HCT116 (cell line): ENCODE data around the gene MRPS16. TPM values are rescaled to one million over a fixed set of nuclear protein-coding genes. Genes with fewer than 3 reads are reported as not detected.

Experiments used
- ATAC-seq: fragments of 200-7000 bp; cut with Tn5 transposase; 2 replicates; pipeline ENCODE4 v1.9.1; 2020; ENCODE audit warnings: mild to moderate bottlenecking, moderate library complexity
- BruUV-seq: library from RNA; stranded (reverse); fragments of 400-500 nt; replicated peaks from 2 replicates; lab custom pipeline; 2021; lab: Mats Ljungman, UMichigan
- CTCF ChIA-PET: fragments of 300-600 bp; sonication (Branson Sonifier 250); formaldehyde crosslinking; loops from one replicate; lab custom pipeline; 2021; ENCODE audit warnings: antibody characterized with exemption; lab: Charles Lee
- POLR2A ChIA-PET: fragments of 300-600, 350-600 bp; sonication (Branson Sonifier 250); formaldehyde crosslinking; loops from one replicate; lab custom pipeline; 2021; ENCODE audit warnings: antibody characterized with exemption; lab: Charles Lee
- RAD21 ChIA-PET, 2 experiments: fragments of 300-600 bp; sonication (Branson Sonifier 250); formaldehyde crosslinking; loops; one replicate each; lab custom pipeline; 2023; ENCODE audit warnings: low total read pairs in 2 of 2; ENCODE audit not compliant: uncharacterized antibody in 2 of 2, unreplicated experiment in 2 of 2, low non-redundant PET in 1 of 2; lab: Charles Lee
- DNase-seq: peaks from one replicate; pipeline ENCODE4 v3.0.0-alpha.2; 2010; ENCODE audit warnings: low read depth, low spot score
- H2AFZ ChIP-seq: fragments of 200-600 bp; shearing (Covaris generic), sonication (generic); 2 replicates; pipeline ENCODE4 v1.6.1; 2017; ENCODE audit warnings: low read depth, mixed run types, mixed read lengths, antibody characterized with exemption, low read length; ENCODE audit not compliant: poor library complexity, severe bottlenecking
- H3K27ac ChIP-seq: 2 replicates; pipeline ENCODE4 v1.5.1; 2012; ENCODE audit warnings: low read depth, low read length
- H3K27me3 ChIP-seq: fragments of 200-600 bp; sonication (generic); 2 replicates; pipeline ENCODE4 v1.6.1; 2016; ENCODE audit warnings: mixed run types, low read length, mixed read lengths; ENCODE audit not compliant: insufficient read depth
- H3K36me3 ChIP-seq, 2 experiments: fragments of 200-500 bp in 1 of 2; fragments of 200-600 bp in 1 of 2; sonication (Bioruptor generic) in 1 of 2; sonication (generic) in 1 of 2; 2 replicates each; pipeline versions ENCODE4 v1.5.1 to v1.6.1; 2014 to 2016; ENCODE audit warnings: low read length in 2 of 2, inconsistent platforms in 1 of 2, mixed read lengths in 1 of 2, mixed run types in 1 of 2; ENCODE audit not compliant: insufficient read depth in 2 of 2, control insufficient read depth in 1 of 2
- H3K4me1 ChIP-seq, 2 experiments: fragments of 200-600 bp in 1 of 2; sonication (generic) in 1 of 2; 2 replicates each; pipeline versions ENCODE4 v1.5.1 to v1.6.1; 2012 to 2017; ENCODE audit warnings: low read length in 2 of 2, inconsistent platforms in 1 of 2, mild to moderate bottlenecking in 1 of 2, mixed read lengths in 1 of 2, mixed run types in 1 of 2, moderate library complexity in 1 of 2; ENCODE audit not compliant: insufficient read depth in 2 of 2, control insufficient read depth in 1 of 2
- H3K4me2 ChIP-seq: fragments of 200-600 bp; sonication (generic); 2 replicates; pipeline ENCODE4 v1.6.1; 2017; ENCODE audit warnings: mixed run types, low read length, mixed read lengths
- H3K4me3 ChIP-seq, 2 experiments: fragments of 200-600 bp in 1 of 2; sonication (generic) in 1 of 2; replicated peaks in 1 of 2; 2 replicates each; pipeline ENCODE4 v1.5.1; 2011 to 2016; ENCODE audit warnings: low read length in 2 of 2, control low read depth in 1 of 2, low read depth in 1 of 2, mild to moderate bottlenecking in 1 of 2, mixed read lengths in 1 of 2, mixed run types in 1 of 2
- H3K79me2 ChIP-seq: fragments of 200-600 bp; sonication (generic); 2 replicates; pipeline ENCODE4 v1.6.1; 2017; ENCODE audit warnings: mild to moderate bottlenecking, mixed run types, low read length, moderate library complexity, mixed read lengths; ENCODE audit not compliant: insufficient read depth
- H3K9ac ChIP-seq: fragments of 200-600 bp; sonication (generic); 2 replicates; pipeline ENCODE4 v1.6.1; 2016; ENCODE audit warnings: low read length, mixed read lengths
- H3K9me2 ChIP-seq: fragments of 200-600 bp; sonication (generic), shearing (Covaris generic); 2 replicates; pipeline ENCODE4 v1.6.1; 2017; ENCODE audit warnings: mixed run types, mild to moderate bottlenecking, moderate library complexity; ENCODE audit not compliant: insufficient read depth
- H3K9me3 ChIP-seq, 2 experiments: fragments of 200-500 bp in 1 of 2; fragments of 200-600 bp in 1 of 2; sonication (Bioruptor generic) in 1 of 2; sonication (generic) in 1 of 2; 2 replicates each; pipeline ENCODE4 v1.6.1; 2014 to 2017; ENCODE audit warnings: low read length in 2 of 2, mixed read lengths in 2 of 2, inconsistent platforms in 1 of 2, low read depth in 1 of 2, mild to moderate bottlenecking in 1 of 2, mixed run types in 1 of 2, moderate library complexity in 1 of 2; ENCODE audit not compliant: control insufficient read depth in 1 of 2, insufficient read depth in 1 of 2
- H4K20me1 ChIP-seq: fragments of 200-600 bp; sonication (generic), shearing (Covaris generic); 2 replicates; pipeline ENCODE4 v1.6.1; 2017; ENCODE audit warnings: mixed run types, mild to moderate bottlenecking, moderate library complexity; ENCODE audit not compliant: insufficient read depth
- EGR1 ChIP-seq: IDR thresholded peaks from 2 replicates; pipeline ENCODE4 v1.6.1; 2012; ENCODE audit warnings: low read depth
- ELF1 ChIP-seq: IDR thresholded peaks from 2 replicates; pipeline ENCODE4 v1.6.1; 2012; ENCODE audit warnings: low read depth, borderline replicate concordance
- EZH2 ChIP-seq: fragments of 200-600 bp; sonication (generic); IDR thresholded peaks from 2 replicates; pipeline ENCODE4 v1.6.1; 2017; ENCODE audit warnings: antibody characterized with exemption, mixed run types
- FOSL1 ChIP-seq: IDR thresholded peaks from 2 replicates; pipeline ENCODE4 v1.6.1; 2012; ENCODE audit warnings: low read depth
- JUND ChIP-seq: IDR thresholded peaks from 2 replicates; pipeline ENCODE4 v1.6.1; 2012
- POLR2AphosphoS5 ChIP-seq: IDR thresholded peaks from 2 replicates; pipeline ENCODE4 v1.6.1; 2011; ENCODE audit warnings: mild to moderate bottlenecking, low read depth, low read length, moderate library complexity
- SP1 ChIP-seq: IDR thresholded peaks from 2 replicates; pipeline ENCODE4 v1.6.1; 2012; ENCODE audit warnings: low read depth
- SRF ChIP-seq: IDR thresholded peaks from 2 replicates; pipeline ENCODE4 v1.6.1; 2012; ENCODE audit warnings: low read depth
- intact Hi-C: fragments of 100-400 bp; cut with micrococcal nuclease; formaldehyde crosslinking; loops from 2 replicates; pipeline ENCODE4 v1.10.0; 2022
- total RNA-seq: library from RNA; stranded (reverse); gene quantifications from one replicate; pipeline ENCODE4 v1.2.1, GENCODE V29; 2021; ENCODE audit not compliant: unreplicated experiment
- TF ChIP-seq, protein P1 (sequence below), 3 experiments: fragments of 200-600 bp in 1 of 3; sonication (generic) in 1 of 3; IDR thresholded peaks in 2 of 3; conservative IDR thresholded peaks in 1 of 3; 2 replicates each; pipeline ENCODE4 v1.5.1; 2012 to 2017; ENCODE audit warnings: low read depth in 2 of 3, low read length in 2 of 3, antibody characterized with exemption in 1 of 3, borderline replicate concordance in 1 of 3, control low read depth in 1 of 3, mild to moderate bottlenecking in 1 of 3, mixed read lengths in 1 of 3, mixed run types in 1 of 3, moderate library complexity in 1 of 3; ENCODE audit not compliant: insufficient read depth in 1 of 3
- TF ChIP-seq, protein P2 (sequence below): IDR thresholded peaks from 2 replicates; pipeline ENCODE4 v1.6.1; 2012
- TF ChIP-seq, protein P3 (sequence below): IDR thresholded peaks from 2 replicates; pipeline ENCODE4 v1.6.1; 2011; ENCODE audit warnings: mild to moderate bottlenecking, low read length, moderate library complexity; ENCODE audit not compliant: insufficient replicate concordance; ENCODE audit errors: extremely low read depth

The MRPS16 gene
- total RNA-seq, 1 experiment from 2014 or later: 122 TPM

DNA sequence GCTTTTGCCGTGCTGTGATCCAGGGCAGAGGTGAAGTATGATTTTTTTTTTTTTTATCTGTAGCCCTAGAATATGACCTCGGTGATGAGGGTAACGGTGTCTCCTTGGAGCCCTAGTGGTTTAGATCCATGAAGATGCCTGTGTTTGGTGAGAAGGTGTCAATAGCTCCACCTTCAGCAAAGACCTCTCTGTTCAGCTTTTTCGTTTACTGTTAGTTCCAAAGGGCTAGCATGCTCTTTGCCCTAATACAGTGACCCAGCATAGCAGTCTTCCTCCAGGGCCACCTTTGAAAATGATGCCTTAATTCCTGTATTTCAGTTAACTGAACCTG is 746 bp upstream of the MRPS16 start:
- no peaks in the 10 kb centered on the region for H3K9me3 ChIP-seq
- no peak overlapping the region for H2AFZ ChIP-seq
- no peaks in the 10 kb centered on the region for H4K20me1 ChIP-seq
- peaks cover 2 to 17% of the 10 kb centered on the region in 2 experiments for H3K36me3 ChIP-seq
- CTCF ChIA-PET: interaction anchor here (1.4 kb wide), 1 partner anchor 10 kb away, joined by 3 read pairs; no protein-coding TSS in a partner anchor
- H3K79me2 ChIP-seq: peaks cover 54% of the 10 kb centered on the region
- POLR2A ChIA-PET: interaction anchor here (0.6 to 3.5 kb wide), 4 partner anchors 8 to 30 kb away, joined by 3 to 16 read pairs (median 8); no protein-coding TSS in a partner anchor
- H3K9ac ChIP-seq: peak overlapping the region; percentile 94
- RAD21 ChIA-PET: no interaction called here
- ATAC-seq (peak; percentile 35), DNase-seq (no peak)
- 0 out of 2 replicates have a peak, but pooled peaks have one; percentile 6 for TF ChIP-seq EGR1
- TF ChIP-seq, protein P1, sequence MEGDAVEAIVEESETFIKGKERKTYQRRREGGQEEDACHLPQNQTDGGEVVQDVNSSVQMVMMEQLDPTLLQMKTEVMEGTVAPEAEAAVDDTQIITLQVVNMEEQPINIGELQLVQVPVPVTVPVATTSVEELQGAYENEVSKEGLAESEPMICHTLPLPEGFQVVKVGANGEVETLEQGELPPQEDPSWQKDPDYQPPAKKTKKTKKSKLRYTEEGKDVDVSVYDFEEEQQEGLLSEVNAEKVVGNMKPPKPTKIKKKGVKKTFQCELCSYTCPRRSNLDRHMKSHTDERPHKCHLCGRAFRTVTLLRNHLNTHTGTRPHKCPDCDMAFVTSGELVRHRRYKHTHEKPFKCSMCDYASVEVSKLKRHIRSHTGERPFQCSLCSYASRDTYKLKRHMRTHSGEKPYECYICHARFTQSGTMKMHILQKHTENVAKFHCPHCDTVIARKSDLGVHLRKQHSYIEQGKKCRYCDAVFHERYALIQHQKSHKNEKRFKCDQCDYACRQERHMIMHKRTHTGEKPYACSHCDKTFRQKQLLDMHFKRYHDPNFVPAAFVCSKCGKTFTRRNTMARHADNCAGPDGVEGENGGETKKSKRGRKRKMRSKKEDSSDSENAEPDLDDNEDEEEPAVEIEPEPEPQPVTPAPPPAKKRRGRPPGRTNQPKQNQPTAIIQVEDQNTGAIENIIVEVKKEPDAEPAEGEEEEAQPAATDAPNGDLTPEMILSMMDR (IDR thresholded peaks at IDR 0.05 in 2 of 3, conservative IDR thresholded peaks at IDR 0.05 in 1 of 3; ENCODE audit: borderline replicate concordance in 1 of 3, insufficient read depth in 1 of 3, low read depth in 2 of 3, low read length in 2 of 3): peak in 2 of 3 experiments; percentile 3 to 18; a peak in 1 of 6 replicates
- no peak for TF ChIP-seq JUND
- H3K4me3 ChIP-seq: peak overlapping the region; percentile 83 to 100
- H3K4me1 ChIP-seq: peaks cover 15 to 34% of the 10 kb centered on the region in 2 experiments
- peak overlapping the region; percentile 88 for H3K4me2 ChIP-seq
- no peaks in the 10 kb centered on the region for H3K27me3 ChIP-seq
- no TSS peak for BruUV-seq
- H3K9me2 ChIP-seq: no peaks in the 10 kb centered on the region
- H3K27ac ChIP-seq: peak overlapping the region; percentile 69
- intact Hi-C loops: no loop called here

- BruUV-seq: TSS peak; percentile 77
- intact Hi-C loops: no loop called here
- ChIA-PET POLR2A (interaction anchor here (3.5 kb wide), 2 partner anchors 10 to 12 kb away, joined by 13 to 16 read pairs; no protein-coding TSS in a partner anchor), CTCF (no interaction called here), RAD21 (no interaction called here)
- ATAC-seq: peak; percentile 71
- Histone ChIP-seq H3K9me2 (no peaks in the 10 kb centered on the region), H4K20me1 (no peaks in the 10 kb centered on the region), H2AFZ (no peak overlapping the region), H3K36me3 (peaks cover 2 to 17% of the 10 kb centered on the region in 2 experiments), H3K4me1 (peaks cover 16 to 38% of the 10 kb centered on the region in 2 experiments; a peak in 3 of 4 replicates), H3K79me2 (peaks cover 61% of the 10 kb centered on the region), H3K27ac (peak overlapping the region; percentile 69), H3K9me3 (no peaks in the 10 kb centered on the region), H3K27me3 (no peaks in the 10 kb centered on the region), H3K4me2 (peak overlapping the region; percentile 88), H3K4me3 (peak overlapping the region; percentile 83 to 100), H3K9ac (peak overlapping the region; percentile 94)
- DNase-seq: no peak
- TF ChIP-seq JUND: no peak
- no peak for TF ChIP-seq FOSL1
- no peak for TF ChIP-seq POLR2AphosphoS5
- no peak for TF ChIP-seq SP1
- TF ChIP-seq, protein P2, sequence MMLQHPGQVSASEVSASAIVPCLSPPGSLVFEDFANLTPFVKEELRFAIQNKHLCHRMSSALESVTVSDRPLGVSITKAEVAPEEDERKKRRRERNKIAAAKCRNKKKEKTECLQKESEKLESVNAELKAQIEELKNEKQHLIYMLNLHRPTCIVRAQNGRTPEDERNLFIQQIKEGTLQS: no peak
- TF ChIP-seq SRF: no peak
- no peak for TF ChIP-seq EZH2
- no peak for TF ChIP-seq ELF1
- TF ChIP-seq, protein P3, sequence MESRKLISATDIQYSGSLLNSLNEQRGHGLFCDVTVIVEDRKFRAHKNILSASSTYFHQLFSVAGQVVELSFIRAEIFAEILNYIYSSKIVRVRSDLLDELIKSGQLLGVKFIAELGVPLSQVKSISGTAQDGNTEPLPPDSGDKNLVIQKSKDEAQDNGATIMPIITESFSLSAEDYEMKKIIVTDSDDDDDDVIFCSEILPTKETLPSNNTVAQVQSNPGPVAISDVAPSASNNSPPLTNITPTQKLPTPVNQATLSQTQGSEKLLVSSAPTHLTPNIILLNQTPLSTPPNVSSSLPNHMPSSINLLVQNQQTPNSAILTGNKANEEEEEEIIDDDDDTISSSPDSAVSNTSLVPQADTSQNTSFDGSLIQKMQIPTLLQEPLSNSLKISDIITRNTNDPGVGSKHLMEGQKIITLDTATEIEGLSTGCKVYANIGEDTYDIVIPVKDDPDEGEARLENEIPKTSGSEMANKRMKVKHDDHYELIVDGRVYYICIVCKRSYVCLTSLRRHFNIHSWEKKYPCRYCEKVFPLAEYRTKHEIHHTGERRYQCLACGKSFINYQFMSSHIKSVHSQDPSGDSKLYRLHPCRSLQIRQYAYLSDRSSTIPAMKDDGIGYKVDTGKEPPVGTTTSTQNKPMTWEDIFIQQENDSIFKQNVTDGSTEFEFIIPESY: no peak
Measured at GRCh38 chr10:73251683-73252444, 580 bp downstream of the MRPS16 start.
